Left colon (tissue), 2 donors: ENCODE data around the gene VEPH1. TPM values are rescaled to one million over a fixed set of nuclear protein-coding genes. Genes with fewer than 3 reads are reported as not detected.

Experiments used
- ATAC-seq: fragments of 200-7000 bp; cut with Tn5 transposase; one replicate; pipeline ENCODE4 v1.9.1; 2020; ENCODE audit warnings: mild to moderate bottlenecking, moderate library complexity
- DNase-seq, 2 donors: peaks; one replicate each; pipeline ENCODE4 v3.0.0-alpha.2; 2020
- intact Hi-C, 2 donors: fragments of 100-400 bp; cut with DNase I in 1 of 2; cut with micrococcal nuclease in 1 of 2; formaldehyde crosslinking; loops; one replicate each; pipeline versions ENCODE4 v1.11.2 to v1.14.0; 2022; cut with DNase I, micrococcal nuclease
- total RNA-seq, 2 donors: library from RNA; stranded (reverse); fragmentation: NEBNext Ultra II Directional; extraction: Animal tissue kit (Norgen Biotek cat#: 25700); gene quantifications; one replicate each; pipeline ENCODE4 v1.2.1, GENCODE V29; 2021
- donor health status: DM: no; HTN: no; CAD: no.
- donor health status: DM: yes; HTN: yes; CAD: no.

Gene VEPH1
- total RNA-seq, 2 donors from 2014 or later = 4.2 to 7.8 TPM

GRCh38 chr3:157527131-157527881 lies 24.1 kb upstream of the VEPH1 start:
- intact Hi-C loops = no loop called here
- no peak for DNase-seq
- ATAC-seq = no peak

- intact Hi-C loops = no loop called here
- DNase-seq = no peak
- no peak for ATAC-seq
These were observed 22.8 kb upstream of the VEPH1 start for GRCh38 chr3:157526036-157526435.

- DNase-seq (no peak), ATAC-seq (no peak)
- intact Hi-C loops = no loop called here
These were observed 20.6 kb upstream of the VEPH1 start for GRCh38 chr3:157523814-157524213.

- intact Hi-C loops = no loop called here
- ATAC-seq (no peak), DNase-seq (no peak)
These were observed 19.4 kb upstream of the VEPH1 start for GRCh38 chr3:157522648-157523047.

- DNase-seq (no peak), ATAC-seq (no peak)
- intact Hi-C loops = no loop called here
These were observed 17.4 kb upstream of the VEPH1 start for GRCh38 chr3:157520485-157521150.

- ATAC-seq = no peak
- intact Hi-C loops = no loop called here
These were observed 15.7 kb upstream of the VEPH1 start for GRCh38 chr3:157518881-157519280.

GRCh38 chr3:157516928-157517327 lies 13.7 kb upstream of the VEPH1 start:
- DNase-seq (no peak), ATAC-seq (no peak)
- intact Hi-C loops = no loop called here

More at GRCh38 chr3:157518881-157519280, 15.7 kb upstream of the VEPH1 start:
- no peak for DNase-seq

GRCh38 chr3:157515398-157515797 lies 12.2 kb upstream of the VEPH1 start:
- intact Hi-C loops = no loop called here
- no peak for ATAC-seq
- DNase-seq = no peak

- no peak for DNase-seq
- ATAC-seq = no peak
- intact Hi-C loops = no loop called here
These were observed 11.2 kb upstream of the VEPH1 start for GRCh38 chr3:157514371-157514895.

GRCh38 chr3:157513585-157513984 lies 10.4 kb upstream of the VEPH1 start:
- intact Hi-C loops = no loop called here
- no peak for DNase-seq
- ATAC-seq = no peak

GRCh38 chr3:157512534-157512933 lies 9.3 kb upstream of the VEPH1 start:
- ATAC-seq = no peak
- intact Hi-C loops = no loop called here
- no peak for DNase-seq

GRCh38 chr3:157508461-157508860 lies 5.2 kb upstream of the VEPH1 start:
- intact Hi-C loops = no loop called here
- DNase-seq (no peak), ATAC-seq (no peak)

- DNase-seq = no peak
- intact Hi-C loops = no loop called here
- no peak for ATAC-seq
These were observed 1.4 kb downstream of the VEPH1 start for GRCh38 chr3:157501863-157502262.

- peak; percentile 93 for ATAC-seq
- peak in 1 of 2 donors; percentile 33 for DNase-seq
- intact Hi-C loops = no loop called here
These were observed 3.0 kb downstream of the VEPH1 start for GRCh38 chr3:157500232-157500631.

- intact Hi-C loops = no loop called here
- ATAC-seq (peak; percentile 85), DNase-seq (peak; percentile 55)
These were observed 3.8 kb downstream of the VEPH1 start for GRCh38 chr3:157499342-157499963.

- intact Hi-C loops = no loop called here
- ATAC-seq (no peak), DNase-seq (no peak)
These were observed 4.8 kb downstream of the VEPH1 start for GRCh38 chr3:157498371-157498770.

GRCh38 chr3:157495846-157496245 lies 7.4 kb downstream of the VEPH1 start:
- intact Hi-C loops = no loop called here
- no peak for DNase-seq
- no peak for ATAC-seq

- intact Hi-C loops = loop anchor here in 1 of 2 donors (5.0 kb wide), 1 partner anchor 287 kb away; no protein-coding TSS in a partner anchor
- ATAC-seq (no peak), DNase-seq (no peak)
These were observed 8.5 kb downstream of the VEPH1 start for GRCh38 chr3:157494581-157495281.
